Stimulated activated naive B cell treated with anti-CD40 and anti-IgM and Interleukin-4, amounts not matched to agents 10 μg/mL and 1 μg/mL and 100 μg/mL, for 72 hours (primary cell): ENCODE data around the gene IL1RAPL1.

Experiments used
- ATAC-seq, 2 donors: fragments of 150-1000 bp; cut with Tn5 transposase; replicated peaks; 2 replicates each; pipeline ENCODE4 v1.10.0; 2021; ENCODE audit warnings: moderate library complexity in 1 of 2
- DNase-seq: peaks from one replicate; pipeline ENCODE4 v3.0.0; 2021
- H3K27ac Mint-ChIP-seq: one replicate; pipeline ENCODE4 v1.8.0; 2022; ENCODE audit warnings: mild to moderate bottlenecking, mixed read lengths
- H3K27me3 Mint-ChIP-seq, 2 donors: one replicate each; pipeline ENCODE4 v1.8.0; 2022; ENCODE audit warnings: mixed read lengths in 2 of 2
- H3K36me3 Mint-ChIP-seq, 2 donors: one replicate each; pipeline ENCODE4 v1.8.0; 2022; ENCODE audit warnings: mixed read lengths in 2 of 2, mild to moderate bottlenecking in 1 of 2
- H3K4me1 Mint-ChIP-seq, 2 donors: one replicate each; pipeline ENCODE4 v1.8.0; 2022; ENCODE audit warnings: mixed read lengths in 2 of 2, mild to moderate bottlenecking in 1 of 2
- H3K4me3 Mint-ChIP-seq, 2 donors: one replicate each; pipeline ENCODE4 v1.8.0; 2022; ENCODE audit warnings: mild to moderate bottlenecking in 2 of 2, mixed read lengths in 2 of 2, moderate library complexity in 1 of 2
- H3K9me3 Mint-ChIP-seq, 2 donors: one replicate each; pipeline ENCODE4 v1.8.0; 2022; ENCODE audit warnings: mixed read lengths in 2 of 2, mild to moderate bottlenecking in 1 of 2

Gene IL1RAPL1

DNA sequence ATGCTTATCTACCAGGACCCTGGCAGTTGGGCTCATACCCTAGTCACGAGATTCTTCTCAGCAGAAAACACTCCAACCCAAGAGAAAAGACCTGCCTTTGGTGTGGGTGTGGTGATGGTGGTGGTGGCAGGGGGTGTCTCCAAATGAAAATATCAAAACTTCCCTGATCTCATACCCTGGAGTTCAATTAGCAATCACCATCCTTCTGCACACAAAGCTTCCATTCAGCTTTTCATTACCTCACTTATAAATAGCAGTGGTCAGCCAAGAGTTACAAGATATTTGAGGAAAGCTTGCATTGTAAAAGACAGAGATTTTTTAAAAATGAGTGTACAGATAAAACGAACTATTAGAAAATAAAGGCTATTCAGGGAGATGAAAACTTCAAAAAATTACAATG is 1047.3 kb downstream of the IL1RAPL1 start:
- DNase-seq = no peak
- Mint-ChIP-seq H3K4me3 (no peak overlapping the region), H3K4me1 (no peaks in the 10 kb centered on the region), H3K27ac (no peak overlapping the region), H3K36me3 (no peaks in the 10 kb centered on the region), H3K9me3 (no peaks in the 10 kb centered on the region), H3K27me3 (no peaks in the 10 kb centered on the region)
- ATAC-seq = no peak

- H3K4me1 Mint-ChIP-seq = no peaks in the 10 kb centered on the region
- ATAC-seq (no peak), DNase-seq (no peak)
- H3K4me3 Mint-ChIP-seq = no peak overlapping the region
- H3K27me3 Mint-ChIP-seq = no peaks in the 10 kb centered on the region
- H3K27ac Mint-ChIP-seq = no peak overlapping the region
- H3K36me3 Mint-ChIP-seq = no peaks in the 10 kb centered on the region
- no peaks in the 10 kb centered on the region for H3K9me3 Mint-ChIP-seq
These were observed 1049.1 kb downstream of the IL1RAPL1 start for GRCh38 chrX:29636331-29636730.

DNA sequence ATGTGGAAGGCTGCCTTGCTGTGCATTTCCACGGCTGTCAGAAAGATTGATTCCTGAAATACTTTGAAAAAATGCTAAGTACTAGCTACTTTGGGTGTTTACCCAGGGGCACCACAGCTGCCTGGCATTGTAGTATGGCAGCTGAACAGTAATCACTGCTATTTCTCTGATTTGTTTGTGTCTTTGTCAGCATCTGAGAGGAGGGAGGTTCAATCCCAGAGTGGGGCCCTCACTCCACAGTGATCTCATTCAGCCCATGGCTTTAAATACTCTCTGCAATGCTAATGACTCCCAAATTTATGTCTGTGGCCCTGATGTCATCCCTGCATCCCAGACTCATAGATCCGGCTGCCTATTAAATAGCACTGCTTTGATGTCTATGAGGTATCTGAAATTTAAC is 1052.9 kb downstream of the IL1RAPL1 start:
- Mint-ChIP-seq H3K27me3 (no peaks in the 10 kb centered on the region), H3K27ac (no peak overlapping the region), H3K36me3 (no peaks in the 10 kb centered on the region), H3K9me3 (no peaks in the 10 kb centered on the region), H3K4me1 (no peaks in the 10 kb centered on the region), H3K4me3 (no peak overlapping the region)
- no peak for ATAC-seq
- DNase-seq = no peak

- DNase-seq = no peak
- no peak overlapping the region for H3K4me3 Mint-ChIP-seq
- H3K9me3 Mint-ChIP-seq = no peaks in the 10 kb centered on the region
- H3K27ac Mint-ChIP-seq = no peak overlapping the region
- no peaks in the 10 kb centered on the region for H3K4me1 Mint-ChIP-seq
- H3K36me3 Mint-ChIP-seq = no peaks in the 10 kb centered on the region
- no peaks in the 10 kb centered on the region for H3K27me3 Mint-ChIP-seq
- no peak for ATAC-seq
These were observed 1054.2 kb downstream of the IL1RAPL1 start for GRCh38 chrX:29641461-29641860.

- Mint-ChIP-seq H3K4me3 (no peak overlapping the region), H3K27me3 (no peaks in the 10 kb centered on the region), H3K36me3 (no peaks in the 10 kb centered on the region), H3K4me1 (no peaks in the 10 kb centered on the region), H3K9me3 (no peaks in the 10 kb centered on the region), H3K27ac (no peak overlapping the region)
- DNase-seq (no peak), ATAC-seq (no peak)
These were observed 1055.9 kb downstream of the IL1RAPL1 start for GRCh38 chrX:29643181-29643580.

DNA sequence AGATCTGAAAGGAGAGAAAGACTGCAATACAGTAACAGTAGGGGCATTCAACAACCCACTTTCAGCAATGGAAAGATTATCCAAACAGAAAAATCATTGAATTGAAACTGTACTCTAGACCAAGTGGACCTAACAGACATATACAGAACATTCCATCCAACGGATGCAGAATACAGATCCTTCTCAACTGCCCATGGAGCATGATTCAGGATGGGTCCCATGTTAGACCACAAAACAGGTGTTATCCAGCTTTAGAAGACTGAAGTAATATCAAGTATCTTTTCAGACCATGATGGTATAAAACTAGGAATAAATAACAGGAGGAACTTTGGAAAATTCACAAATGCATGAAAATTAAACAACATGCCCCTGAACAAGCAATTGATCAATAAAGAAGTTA is 1060.9 kb downstream of the IL1RAPL1 start:
- no peak for DNase-seq
- no peak for ATAC-seq
- H3K27ac Mint-ChIP-seq = no peak overlapping the region
- H3K4me1 Mint-ChIP-seq = no peaks in the 10 kb centered on the region
- no peak overlapping the region for H3K4me3 Mint-ChIP-seq
- peaks cover 0 to 1% of the 10 kb centered on the region in 2 donors for H3K9me3 Mint-ChIP-seq
- H3K36me3 Mint-ChIP-seq = no peaks in the 10 kb centered on the region
- H3K27me3 Mint-ChIP-seq = no peaks in the 10 kb centered on the region

DNA sequence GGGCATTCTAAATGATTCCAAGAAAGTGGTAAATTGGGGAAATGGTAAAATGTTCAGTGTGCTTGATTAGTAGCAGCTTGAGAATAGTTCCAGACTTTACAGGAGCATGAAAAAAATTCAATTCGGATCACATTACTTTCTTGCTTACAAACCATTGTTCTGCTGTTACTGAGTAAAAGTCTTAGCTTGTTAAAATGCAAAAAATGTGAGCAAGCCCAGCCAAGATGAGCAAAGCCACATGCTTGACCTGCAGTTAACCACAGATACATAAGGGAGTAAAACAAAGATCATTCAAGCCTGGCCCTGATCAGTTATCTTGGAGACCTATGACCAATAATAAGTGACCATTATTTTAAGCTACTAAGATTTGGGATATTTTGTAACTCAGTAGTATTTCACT is 1065.2 kb downstream of the IL1RAPL1 start:
- no peaks in the 10 kb centered on the region for H3K27me3 Mint-ChIP-seq
- ATAC-seq (no peak), DNase-seq (no peak)
- no peak overlapping the region for H3K4me3 Mint-ChIP-seq
- H3K36me3 Mint-ChIP-seq = no peaks in the 10 kb centered on the region
- H3K27ac Mint-ChIP-seq = no peak overlapping the region
- no peaks in the 10 kb centered on the region for H3K4me1 Mint-ChIP-seq
- peaks cover 0 to 1% of the 10 kb centered on the region in 2 donors for H3K9me3 Mint-ChIP-seq

- Mint-ChIP-seq H3K27me3 (no peaks in the 10 kb centered on the region), H3K4me1 (no peaks in the 10 kb centered on the region), H3K36me3 (no peaks in the 10 kb centered on the region), H3K9me3 (peaks cover 0 to 1% of the 10 kb centered on the region in 2 donors), H3K27ac (no peak overlapping the region), H3K4me3 (no peak overlapping the region)
- DNase-seq (no peak), ATAC-seq (no peak)
These were observed 1066.5 kb downstream of the IL1RAPL1 start for GRCh38 chrX:29653721-29654120.

GRCh38 chrX:29659911-29660310 is 1072.7 kb downstream of the IL1RAPL1 start:
- Mint-ChIP-seq H3K4me1 (no peaks in the 10 kb centered on the region), H3K4me3 (no peak overlapping the region), H3K36me3 (no peaks in the 10 kb centered on the region), H3K27me3 (no peaks in the 10 kb centered on the region), H3K27ac (no peak overlapping the region), H3K9me3 (peaks cover 1 to 3% of the 10 kb centered on the region in 2 donors)
- no peak for ATAC-seq
- no peak for DNase-seq

DNA sequence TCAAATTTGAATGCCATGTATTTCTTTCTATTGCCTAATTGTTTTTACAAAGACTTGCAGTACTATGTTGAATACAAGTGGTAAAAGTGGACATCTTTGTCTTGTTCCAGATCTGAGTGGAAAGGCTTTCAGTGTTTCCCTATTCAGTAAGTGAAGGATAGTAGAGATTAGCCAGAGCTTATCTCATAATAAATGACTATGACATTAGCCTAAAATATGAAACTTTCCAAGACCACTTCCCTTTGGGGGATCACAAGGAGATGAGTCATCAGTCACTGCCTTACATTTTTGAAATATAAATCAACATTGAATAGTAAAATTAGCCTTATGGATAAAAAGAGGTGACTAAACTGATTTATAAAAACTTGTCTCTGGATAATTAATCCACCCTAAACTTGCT is 1074.0 kb downstream of the IL1RAPL1 start:
- Mint-ChIP-seq H3K27ac (no peak overlapping the region), H3K4me1 (no peaks in the 10 kb centered on the region), H3K9me3 (peaks cover 1 to 3% of the 10 kb centered on the region in 2 donors), H3K36me3 (no peaks in the 10 kb centered on the region), H3K4me3 (no peak overlapping the region), H3K27me3 (no peaks in the 10 kb centered on the region)
- ATAC-seq (no peak), DNase-seq (no peak)

DNA sequence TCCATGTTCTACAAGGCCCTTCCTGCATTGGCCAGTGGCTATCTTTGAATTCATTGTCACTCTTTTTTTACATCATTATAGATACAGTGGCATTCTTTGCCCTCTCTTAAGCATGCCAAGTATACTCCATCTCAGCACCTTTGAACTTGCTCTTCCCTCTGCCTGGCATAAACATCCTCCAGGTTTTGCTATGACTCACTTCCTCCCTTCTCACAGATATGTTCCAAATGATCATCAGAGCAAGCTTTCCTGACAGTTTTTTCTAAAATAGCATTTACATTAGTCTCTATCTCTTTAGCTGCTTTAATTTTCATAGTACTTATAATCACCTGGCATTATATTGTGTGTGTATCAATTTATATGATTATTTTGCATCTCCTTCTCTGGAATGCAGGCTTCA is 1074.9 kb downstream of the IL1RAPL1 start:
- peaks cover 1 to 3% of the 10 kb centered on the region in 2 donors for H3K9me3 Mint-ChIP-seq
- no peak overlapping the region for H3K27ac Mint-ChIP-seq
- no peaks in the 10 kb centered on the region for H3K36me3 Mint-ChIP-seq
- no peaks in the 10 kb centered on the region for H3K4me1 Mint-ChIP-seq
- no peaks in the 10 kb centered on the region for H3K27me3 Mint-ChIP-seq
- ATAC-seq = no peak
- no peak overlapping the region for H3K4me3 Mint-ChIP-seq
- no peak for DNase-seq

- ATAC-seq (no peak), DNase-seq (no peak)
- Mint-ChIP-seq H3K9me3 (peaks cover 1 to 3% of the 10 kb centered on the region in 2 donors), H3K27me3 (no peaks in the 10 kb centered on the region), H3K36me3 (no peaks in the 10 kb centered on the region), H3K4me3 (no peak overlapping the region), H3K27ac (no peak overlapping the region), H3K4me1 (no peaks in the 10 kb centered on the region)
These were observed 1075.7 kb downstream of the IL1RAPL1 start for GRCh38 chrX:29662759-29663503.

- no peak for DNase-seq
- no peak overlapping the region for H3K4me3 Mint-ChIP-seq
These were observed 1078.3 kb downstream of the IL1RAPL1 start for GRCh38 chrX:29665532-29665931.

GRCh38 chrX:29666366-29666765 is 1079.1 kb downstream of the IL1RAPL1 start:
- peaks cover 1 to 3% of the 10 kb centered on the region in 2 donors for H3K9me3 Mint-ChIP-seq
- no peak overlapping the region for H3K27ac Mint-ChIP-seq
- no peaks in the 10 kb centered on the region for H3K4me1 Mint-ChIP-seq
- no peak overlapping the region for H3K4me3 Mint-ChIP-seq
- H3K36me3 Mint-ChIP-seq = no peaks in the 10 kb centered on the region
- ATAC-seq (no peak), DNase-seq (no peak)
- no peaks in the 10 kb centered on the region for H3K27me3 Mint-ChIP-seq

More at GRCh38 chrX:29665532-29665931, 1078.3 kb downstream of the IL1RAPL1 start:
- no peaks in the 10 kb centered on the region for H3K36me3 Mint-ChIP-seq
- no peak for ATAC-seq
- peaks cover 1 to 3% of the 10 kb centered on the region in 2 donors for H3K9me3 Mint-ChIP-seq
- no peak overlapping the region for H3K27ac Mint-ChIP-seq
- H3K4me1 Mint-ChIP-seq = no peaks in the 10 kb centered on the region
- H3K27me3 Mint-ChIP-seq = no peaks in the 10 kb centered on the region

DNA sequence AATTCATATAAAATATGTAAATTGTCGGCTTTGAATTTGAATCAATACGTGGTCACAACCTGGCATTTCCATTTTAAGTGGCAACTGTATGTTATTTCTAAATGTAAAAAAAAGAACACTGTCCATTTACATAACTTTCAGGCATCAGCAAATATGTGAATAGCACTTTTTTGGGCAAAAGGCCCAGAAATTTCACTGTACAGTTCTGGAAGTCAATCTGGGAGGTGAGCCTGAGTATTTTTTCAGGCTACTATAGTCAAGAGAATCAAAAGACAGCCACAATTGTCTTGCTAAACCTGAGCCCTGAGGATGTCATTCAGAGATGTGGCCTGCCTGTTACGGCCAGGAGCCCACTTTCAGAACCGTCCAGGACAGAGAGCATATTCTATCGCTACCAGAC is 1084.2 kb downstream of the IL1RAPL1 start:
- Mint-ChIP-seq H3K27me3 (no peaks in the 10 kb centered on the region), H3K4me3 (no peak overlapping the region), H3K9me3 (no peaks in the 10 kb centered on the region), H3K36me3 (no peaks in the 10 kb centered on the region), H3K27ac (no peak overlapping the region), H3K4me1 (no peaks in the 10 kb centered on the region)
- no peak for DNase-seq
- ATAC-seq = no peak
